Hepatic stellate cell (primary cell): ENCODE data around the gene TRAPPC2.
"Not testable (repeated sequence)": the region's sequence is repeated elsewhere in the genome, so short reads cannot be mapped to it uniquely, and the experiment has no call there.

Experiments used
- DNase-seq: peaks from one replicate; pipeline ENCODE4 v3.0.0; 2011; ENCODE audit warnings: low spot score

TRAPPC2 gene

DNA sequence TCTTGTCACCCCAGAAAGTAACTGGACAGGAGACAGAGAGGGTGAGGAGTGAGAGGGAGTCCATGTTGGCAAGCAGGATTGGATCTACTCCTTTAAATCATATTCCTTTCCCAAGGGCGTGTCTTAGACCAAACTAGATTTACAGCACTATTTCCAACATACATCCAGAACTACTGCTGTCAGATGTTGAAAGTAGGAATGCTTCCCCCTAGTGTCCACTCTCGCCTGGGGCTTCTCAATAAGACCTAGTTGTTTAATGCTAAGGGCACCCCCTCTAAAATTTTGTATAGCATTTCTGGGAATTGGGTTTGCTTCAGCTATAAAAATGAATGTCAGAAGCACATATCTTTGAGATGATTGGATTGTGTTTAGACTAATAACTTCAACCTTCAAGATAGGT is 13.4 kb upstream of the TRAPPC2 start:
- DNase-seq: peak; percentile 27

GRCh38 chrX:13742397-13743176 is 8.2 kb upstream of the TRAPPC2 start:
- DNase-seq: no peak

- no peak for DNase-seq
Observed at GRCh38 chrX:13741695-13742094, 7.3 kb upstream of the TRAPPC2 start.

GRCh38 chrX:13733506-13733905 is 914 bp downstream of the TRAPPC2 start:
- no peak for DNase-seq

DNA sequence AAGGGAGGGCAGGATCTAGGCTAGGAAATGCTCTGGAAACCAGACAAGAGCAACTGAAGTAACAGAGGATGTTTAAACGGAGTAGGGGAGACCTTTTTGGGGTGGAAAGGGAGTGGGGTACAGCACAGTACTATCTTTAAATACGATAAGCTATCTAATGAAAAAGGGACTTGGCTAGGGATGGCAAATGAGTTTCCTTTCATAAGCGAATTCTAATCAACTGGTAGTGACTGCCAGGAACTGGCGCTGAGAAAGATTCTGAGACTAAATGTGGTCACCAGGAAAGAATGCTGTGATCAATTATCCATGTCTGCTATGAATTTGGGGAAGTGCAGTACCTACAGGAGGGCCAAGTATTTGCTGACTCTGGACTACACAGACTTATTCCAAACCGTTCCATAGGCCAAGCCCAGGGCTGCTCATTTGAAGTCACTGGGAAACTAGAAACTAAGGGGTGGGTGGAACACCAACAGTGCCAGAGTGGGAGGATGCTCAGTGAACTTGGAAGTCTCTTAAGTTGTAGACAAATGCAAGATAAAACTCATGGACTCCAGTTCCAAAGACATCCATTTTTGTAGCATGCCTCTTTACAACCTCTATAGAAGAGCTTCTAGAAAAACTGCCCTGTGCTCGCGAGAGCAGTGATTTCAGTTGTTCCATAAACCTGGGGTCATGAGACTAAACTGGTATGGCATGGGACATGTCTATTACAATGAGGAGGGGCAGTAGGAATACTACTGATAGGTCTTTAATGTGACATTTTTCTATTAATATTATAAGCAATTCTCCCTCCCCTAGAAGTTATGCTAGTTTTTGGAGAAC is 2.0 kb downstream of the TRAPPC2 start:
- no peak for DNase-seq

DNA sequence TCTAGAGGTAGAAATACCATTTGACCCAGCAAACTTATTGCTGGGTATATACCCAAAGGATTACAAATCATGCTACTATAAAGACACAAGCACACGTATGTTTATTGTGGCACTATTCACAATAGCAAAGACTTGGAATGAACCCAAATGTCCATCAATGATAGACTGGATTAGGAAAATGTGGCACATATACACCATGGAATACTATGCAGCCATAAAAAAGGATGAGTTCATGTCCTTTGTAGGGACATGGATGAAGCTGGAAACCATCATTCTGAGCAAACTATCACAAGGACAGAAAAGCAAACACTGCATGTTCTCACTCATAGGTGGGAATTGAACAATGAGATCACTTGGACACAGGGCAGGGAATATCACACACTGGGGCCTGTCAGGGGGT is 3.9 kb downstream of the TRAPPC2 start:
- not testable (repeated sequence) for DNase-seq

DNA sequence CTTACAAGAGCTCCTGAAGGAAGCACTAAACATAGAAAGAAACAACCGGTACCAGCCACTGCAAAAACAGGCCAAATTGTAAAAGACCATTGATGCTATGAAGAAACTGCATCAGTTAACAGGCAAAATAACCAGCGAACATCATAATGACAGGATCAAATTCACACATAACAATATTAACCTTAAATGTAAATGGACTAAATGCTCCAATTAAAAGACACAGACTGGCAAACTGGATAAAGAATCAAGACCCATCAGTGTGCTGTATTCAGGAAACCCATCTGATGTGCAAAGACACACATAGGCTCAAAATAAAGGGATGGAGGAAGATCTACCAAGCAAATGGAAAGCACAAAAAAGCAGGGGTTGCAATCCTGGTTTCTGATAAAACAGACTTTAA is 7.8 kb downstream of the TRAPPC2 start:
- not testable (repeated sequence) for DNase-seq

GRCh38 chrX:13724878-13725277 is 9.5 kb downstream of the TRAPPC2 start:
- not testable (repeated sequence) for DNase-seq

GRCh38 chrX:13721819-13722519 is 12.5 kb downstream of the TRAPPC2 start:
- DNase-seq: no peak

DNA sequence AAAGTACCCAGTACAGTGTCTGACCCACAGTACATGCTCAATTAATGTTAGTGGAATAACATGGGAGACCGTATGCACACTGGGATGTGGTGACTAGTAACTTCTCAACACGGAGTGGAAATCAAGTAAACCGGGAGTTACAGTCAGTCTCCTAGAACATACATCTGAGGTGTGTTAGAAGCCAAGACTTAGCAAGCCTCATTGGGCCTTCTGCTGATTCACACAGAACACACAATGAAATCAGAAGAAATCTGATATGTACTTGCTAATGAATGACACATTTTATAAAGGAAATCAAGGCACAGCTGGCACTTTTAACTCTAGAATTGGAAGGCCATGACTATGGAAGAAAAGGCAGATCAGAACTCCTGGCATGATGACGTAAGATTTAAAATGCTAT is 13.0 kb downstream of the TRAPPC2 start:
- DNase-seq: no peak

GRCh38 chrX:13719192-13719856 is 15.1 kb downstream of the TRAPPC2 start:
- no peak for DNase-seq

- peak; percentile 47 for DNase-seq
Observed at GRCh38 chrX:13717700-13718472, 16.5 kb downstream of the TRAPPC2 start.

GRCh38 chrX:13716905-13717304 is 17.5 kb downstream of the TRAPPC2 start:
- DNase-seq: no peak

GRCh38 chrX:13716455-13716854 is 18.0 kb downstream of the TRAPPC2 start:
- DNase-seq: no peak

GRCh38 chrX:13711141-13711540 is 23.3 kb downstream of the TRAPPC2 start:
- no peak for DNase-seq

GRCh38 chrX:13703589-13703988 is 30.8 kb downstream of the TRAPPC2 start:
- DNase-seq: no peak

DNA sequence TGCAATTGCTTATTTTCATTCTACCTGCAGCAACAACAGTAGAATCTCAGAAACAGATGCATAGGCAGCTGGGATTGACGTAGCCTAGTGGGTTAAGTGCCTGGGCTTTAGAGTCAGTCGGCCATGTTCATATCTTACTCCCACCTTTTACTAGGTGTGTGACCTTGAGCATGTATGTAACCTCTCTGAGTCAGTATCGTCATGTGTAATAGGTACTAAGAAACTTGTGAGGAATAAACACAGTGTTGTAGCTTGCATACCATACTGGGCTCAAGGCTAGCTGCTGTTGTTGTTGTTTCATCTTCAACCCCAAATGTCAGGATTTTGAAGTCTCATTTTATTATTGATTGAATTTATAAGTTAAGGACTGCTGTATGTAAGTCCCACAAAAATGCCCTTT is 31.3 kb downstream of the TRAPPC2 start:
- DNase-seq: no peak

DNA sequence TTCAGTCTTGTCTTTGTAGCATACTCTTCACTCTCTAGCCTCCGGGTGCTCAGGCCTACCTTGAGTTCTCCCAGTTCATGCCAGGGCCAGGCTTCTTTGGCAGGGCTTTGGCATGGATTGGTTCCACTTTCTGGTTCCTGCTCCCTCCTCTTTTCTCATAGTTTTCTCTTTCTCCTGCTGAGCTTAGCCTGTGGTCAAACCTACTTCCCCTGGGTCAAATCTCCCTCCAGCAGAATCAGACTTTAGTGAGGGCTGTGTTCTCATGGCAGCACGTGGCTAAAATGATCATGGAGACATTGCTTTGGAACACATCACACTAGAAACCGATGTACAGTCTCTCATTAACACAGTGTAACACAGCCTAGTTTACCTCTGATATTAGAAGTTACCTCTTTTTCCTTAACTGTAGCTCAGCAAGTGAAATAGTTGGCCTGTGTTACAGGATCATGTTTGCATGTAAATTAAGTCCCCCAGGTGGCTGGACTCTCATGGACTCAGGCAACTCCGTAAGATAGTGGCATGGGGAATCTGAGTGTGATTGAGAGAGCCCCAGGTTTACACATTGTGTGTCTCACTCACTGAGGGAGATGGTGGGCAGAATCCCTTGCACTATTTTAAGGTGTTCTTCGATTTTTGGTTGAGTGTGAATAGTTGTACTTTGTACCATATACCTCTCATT is 32.2 kb downstream of the TRAPPC2 start:
- no peak for DNase-seq

- no peak for DNase-seq
Observed at GRCh38 chrX:13700380-13700779, 34.0 kb downstream of the TRAPPC2 start.

GRCh38 chrX:13699183-13699826 is 35.1 kb downstream of the TRAPPC2 start:
- no peak for DNase-seq
